RPMI7951 (cell line): ENCODE results near the gene SWSAP1. TPM values are rescaled to one million over a fixed set of nuclear protein-coding genes. Genes with fewer than 3 reads are reported as not detected.
"Not testable (repeated sequence)": the region's sequence is repeated elsewhere in the genome, so short reads cannot be mapped to it uniquely, and the experiment has no call there.

ENCODE experiments used
- DNase-seq: peaks from one replicate; pipeline ENCODE4 v3.0.0-alpha.2; 2012; ENCODE audit warnings: low read depth
- total RNA-seq: library from RNA; depleted of rRNA; stranded (reverse); fragments of >200 nt; shearing (Covaris generic); gene quantifications from 2 replicates; pipeline ENCODE4 v1.2.3, GENCODE V29; 2014

The SWSAP1 gene
- total RNA-seq, 1 experiment from 2014 or later = 2.0 TPM

DNA sequence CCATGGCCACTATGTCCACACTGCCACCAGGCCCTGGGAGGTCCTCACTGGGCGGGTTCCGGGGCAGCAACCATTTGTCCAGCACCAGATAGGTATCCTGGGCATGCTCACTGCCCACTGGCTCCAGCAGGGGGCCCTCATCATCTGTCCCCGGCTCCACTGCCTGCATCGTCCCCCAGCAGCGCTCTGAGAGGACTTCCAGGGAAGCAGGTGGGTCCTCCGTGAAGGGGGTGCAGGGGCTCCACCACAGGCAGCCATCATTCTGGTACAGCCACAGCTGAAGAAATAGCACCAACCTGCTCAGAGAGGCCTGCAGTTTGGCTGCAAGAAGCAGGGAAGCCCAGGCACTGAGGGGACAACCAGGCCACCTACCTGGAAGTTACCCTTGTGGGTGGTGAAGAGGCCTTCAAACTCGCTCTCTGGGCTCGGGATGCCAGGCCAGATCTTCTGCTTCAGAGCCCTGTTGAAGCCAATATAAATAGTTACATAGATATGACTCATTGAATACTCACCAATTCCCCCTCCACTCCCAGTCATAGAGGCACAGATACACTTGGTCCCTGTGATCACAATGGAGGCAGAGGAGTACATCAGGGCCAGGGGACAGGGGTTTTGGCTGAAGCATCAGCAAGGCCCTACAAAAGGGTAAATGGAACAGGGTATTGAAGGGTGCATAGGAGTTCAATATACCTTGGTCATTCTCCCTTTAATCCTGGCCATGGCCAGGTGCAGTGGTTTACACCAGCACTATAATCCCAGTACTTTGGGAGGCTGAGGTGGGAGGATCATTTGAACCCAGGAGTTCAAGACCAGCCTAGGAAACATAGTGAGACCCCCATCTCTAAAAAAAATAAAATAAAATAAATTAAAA is 4.1 kb downstream of the SWSAP1 start:
- DNase-seq = peak; percentile 83

DNA sequence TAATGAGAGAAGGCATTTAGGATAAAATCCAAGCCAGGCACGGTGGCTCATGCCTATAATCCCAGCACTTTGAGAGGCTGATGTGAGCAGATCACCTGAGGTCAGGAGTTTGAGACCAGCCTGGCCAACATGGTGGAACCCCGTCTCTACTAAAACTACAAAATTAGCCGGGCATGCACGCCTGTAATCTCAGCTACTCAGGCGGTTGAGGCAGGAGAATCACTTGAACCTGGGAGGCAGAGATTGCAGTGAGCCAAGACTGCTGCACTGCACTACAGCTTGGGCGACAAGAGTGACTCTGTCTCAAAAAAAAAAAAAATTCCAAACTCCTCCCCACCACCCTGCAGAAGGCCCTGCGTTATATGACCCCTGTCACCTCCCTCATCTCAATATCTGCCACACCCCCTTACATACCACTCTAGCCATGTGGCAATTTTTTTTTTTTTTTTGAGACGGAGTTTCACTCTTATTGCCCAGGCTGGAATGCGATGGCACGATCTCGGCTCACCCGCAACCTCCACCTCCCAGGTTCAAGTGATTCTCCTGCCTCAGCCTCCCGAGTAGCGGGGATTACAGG is 4.9 kb downstream of the SWSAP1 start:
- not testable (repeated sequence) for DNase-seq

DNA sequence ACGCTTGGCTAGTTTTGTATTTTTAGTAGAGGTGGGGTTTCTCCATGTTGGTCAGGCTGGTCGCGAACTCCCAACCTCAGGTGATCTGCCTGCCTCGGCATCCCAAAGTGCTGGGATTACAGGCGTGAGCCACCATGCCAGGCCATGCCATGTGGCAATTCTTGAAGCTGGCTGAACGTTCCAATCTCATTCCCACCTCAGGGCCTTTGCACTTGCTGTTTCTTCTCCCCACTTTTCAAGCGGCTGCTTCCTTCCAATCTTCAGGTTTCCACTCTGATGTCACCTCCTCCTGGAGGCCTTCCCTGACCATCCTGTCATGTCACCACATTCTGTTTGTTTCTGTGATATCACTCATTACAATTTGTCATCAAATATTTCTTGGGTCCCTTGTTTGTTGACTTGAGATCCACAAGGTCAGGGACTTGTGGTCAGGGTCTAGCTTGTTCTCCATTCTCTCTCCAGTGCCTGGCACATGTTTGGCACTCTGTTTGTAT is 5.4 kb downstream of the SWSAP1 start:
- DNase-seq = no peak

DNA sequence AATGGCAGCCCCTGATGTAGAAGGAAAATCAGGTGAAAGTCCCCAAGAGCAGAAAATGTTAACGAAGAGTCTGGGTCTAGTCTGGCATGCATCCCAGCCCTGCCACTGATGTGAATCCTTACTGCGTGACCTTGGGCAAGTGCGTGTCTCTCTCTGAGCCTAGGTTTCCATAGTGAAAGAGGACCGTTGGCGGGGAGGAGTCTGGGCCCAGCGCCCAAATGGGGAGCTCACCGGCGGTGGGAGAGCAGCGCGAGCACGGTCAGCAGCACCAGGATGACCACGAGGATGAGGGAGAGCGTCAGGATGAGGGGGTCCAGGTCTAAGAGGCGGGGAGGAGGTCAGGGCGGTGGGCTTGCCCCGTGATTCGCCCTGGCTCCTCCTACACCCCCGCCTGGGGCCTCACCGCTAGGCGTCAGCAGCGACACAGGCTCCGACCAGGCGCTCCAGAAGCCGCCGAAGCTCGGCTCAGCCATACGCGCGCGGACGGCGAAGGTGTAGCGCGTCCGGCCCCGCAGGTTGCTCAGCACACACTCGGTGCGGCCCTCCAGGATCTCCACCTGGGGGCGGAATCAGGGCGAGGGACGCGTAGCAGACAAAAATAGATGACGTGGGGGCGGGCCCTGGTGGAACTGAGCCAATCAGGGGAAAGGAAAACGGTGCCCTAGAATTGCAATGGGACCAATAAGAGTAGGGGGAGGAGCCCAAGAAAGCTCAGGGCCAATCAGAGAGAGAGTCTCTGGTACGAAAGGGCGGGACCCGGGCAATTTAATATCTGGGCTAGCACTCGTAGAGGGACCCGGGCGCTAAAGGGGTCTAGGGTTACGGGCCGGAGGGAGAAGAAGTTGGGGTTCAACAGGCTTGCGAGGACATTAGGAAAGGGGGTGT is 6.4 kb downstream of the SWSAP1 start:
- peak; percentile 97 for DNase-seq

DNA sequence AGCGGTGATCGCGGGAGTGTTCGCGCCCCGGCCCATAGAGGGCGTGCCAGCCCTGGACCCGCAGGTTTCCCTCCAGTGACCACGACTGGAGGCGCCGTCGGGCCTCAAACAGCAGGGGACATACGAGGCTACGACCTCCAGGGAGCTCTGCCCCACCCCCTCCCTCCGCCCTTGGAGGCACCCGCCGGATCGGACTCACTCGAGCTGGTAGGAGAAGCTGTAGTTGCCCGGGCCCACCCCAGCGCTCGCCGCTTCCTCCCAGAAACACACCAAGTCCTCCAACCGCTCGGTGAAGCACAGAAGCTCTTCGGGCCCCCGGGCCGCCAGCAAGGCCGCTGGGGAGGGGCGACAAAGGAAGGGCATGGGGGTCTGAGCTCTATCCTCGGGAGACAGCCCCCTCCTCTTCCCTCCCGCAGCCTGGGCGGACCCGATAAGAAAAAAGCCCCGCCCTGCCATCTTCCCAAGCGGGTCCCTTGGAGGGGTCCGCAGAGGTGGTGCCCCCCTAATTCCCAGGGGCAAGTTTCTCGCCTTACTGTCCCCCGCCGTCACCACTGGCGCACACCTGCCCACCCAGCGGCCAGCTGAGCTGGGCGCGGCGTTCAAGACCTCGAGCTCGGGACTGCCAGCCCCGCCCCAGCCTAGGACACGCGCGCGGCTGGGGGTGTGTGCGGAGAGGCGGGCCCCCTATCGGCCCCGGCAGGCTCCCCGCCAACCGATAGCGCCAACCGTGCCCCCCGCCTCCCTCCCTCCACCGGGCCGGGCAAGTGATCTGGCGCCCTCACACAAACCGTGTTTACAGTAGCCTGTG is 8.6 kb downstream of the SWSAP1 start:
- peak; percentile 42 for DNase-seq

DNA sequence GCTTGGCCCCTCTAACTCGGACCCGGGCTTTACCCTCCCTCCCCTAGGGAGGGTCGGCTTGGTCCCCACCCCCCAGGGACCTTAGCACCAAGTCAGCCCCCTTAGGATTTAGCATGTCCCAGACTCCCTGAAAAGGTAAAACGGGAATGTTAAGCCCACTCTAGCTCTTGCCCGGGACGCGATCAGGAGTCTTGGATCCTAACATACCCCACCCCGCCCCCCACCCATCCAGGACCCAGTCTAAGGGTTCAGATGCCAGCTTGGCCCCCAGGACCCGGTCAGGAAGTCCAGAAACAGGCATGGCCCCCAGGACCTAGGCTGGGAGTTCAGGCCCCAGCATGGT is 9.2 kb downstream of the SWSAP1 start:
- DNase-seq = no peak

DNA sequence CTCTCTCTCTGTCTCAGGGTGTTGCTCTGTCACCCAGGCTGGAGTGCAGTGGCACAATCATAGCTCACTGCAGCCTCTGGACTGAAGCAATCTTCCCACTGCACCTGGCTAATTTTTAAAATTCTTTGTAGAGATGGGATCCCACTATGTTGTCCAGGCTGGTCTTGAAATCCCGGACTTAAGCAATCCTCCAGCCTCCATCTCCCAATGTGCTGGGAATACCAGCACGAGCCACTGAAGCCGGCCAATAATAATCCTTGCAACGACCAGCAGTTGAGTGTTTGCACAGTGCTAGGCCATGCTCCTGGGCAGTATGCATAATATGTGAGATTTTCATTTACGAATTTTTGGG is 10.3 kb downstream of the SWSAP1 start:
- no peak for DNase-seq

DNA sequence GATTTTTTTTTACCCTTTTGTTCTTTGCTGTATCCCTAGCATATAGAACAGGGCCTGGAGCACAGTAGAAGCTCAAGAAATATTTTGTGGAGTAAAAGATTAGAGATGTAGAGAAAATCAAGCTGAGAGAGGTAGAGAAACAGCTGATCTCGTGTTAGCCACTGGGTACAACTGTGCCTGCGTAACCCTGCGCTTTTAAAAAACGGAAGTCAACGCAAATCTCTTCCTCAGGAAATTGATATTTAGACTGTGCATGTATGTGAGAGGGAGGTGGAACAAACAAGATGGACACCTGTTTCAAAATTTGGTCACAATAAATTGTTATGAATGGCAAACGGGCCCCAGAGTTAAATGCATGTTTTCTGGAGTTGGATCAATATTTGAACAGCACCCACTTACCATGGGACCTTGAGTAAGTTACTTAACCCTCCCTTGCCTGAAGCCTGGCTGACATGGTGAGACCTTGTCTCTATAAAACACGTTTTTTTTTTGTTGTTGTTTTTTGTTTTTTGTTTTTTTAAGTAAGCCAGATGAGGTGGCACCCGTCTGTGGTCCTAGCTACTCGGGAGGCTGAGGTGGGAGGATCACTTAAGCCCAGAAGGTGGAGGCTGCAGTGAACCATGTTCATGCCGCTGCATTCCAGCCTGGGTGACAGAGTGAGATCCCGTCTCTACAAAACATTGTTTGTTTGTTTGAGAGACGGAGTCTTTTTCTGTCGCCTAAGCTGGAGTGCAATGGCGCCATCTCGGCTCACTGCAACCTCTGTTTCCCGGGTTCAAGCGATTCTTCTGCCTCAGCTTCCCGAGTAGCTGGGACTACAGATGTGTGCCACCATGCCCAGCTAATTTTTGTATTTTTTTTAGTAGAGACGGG is 12.9 kb downstream of the SWSAP1 start:
- no peak for DNase-seq

DNA sequence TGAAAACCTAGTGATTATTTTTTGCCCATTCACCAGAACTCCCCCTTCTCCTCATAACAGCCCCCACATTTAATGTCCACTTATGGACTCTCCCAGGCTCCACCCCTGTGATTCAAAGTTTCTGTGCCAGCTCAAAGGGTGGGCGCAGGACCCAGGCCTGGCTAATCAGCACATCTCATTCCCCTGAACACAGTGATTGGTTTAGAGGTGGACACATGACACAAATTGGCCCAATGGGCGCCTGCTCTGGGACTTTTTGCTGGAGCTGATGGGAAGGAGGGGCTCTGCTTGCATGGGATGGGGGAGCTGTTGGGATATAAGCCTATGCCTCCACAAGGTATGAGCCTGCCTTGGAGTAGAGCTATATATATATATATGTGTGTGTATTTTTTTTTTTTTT is 15.9 kb downstream of the SWSAP1 start:
- DNase-seq = no peak

DNA sequence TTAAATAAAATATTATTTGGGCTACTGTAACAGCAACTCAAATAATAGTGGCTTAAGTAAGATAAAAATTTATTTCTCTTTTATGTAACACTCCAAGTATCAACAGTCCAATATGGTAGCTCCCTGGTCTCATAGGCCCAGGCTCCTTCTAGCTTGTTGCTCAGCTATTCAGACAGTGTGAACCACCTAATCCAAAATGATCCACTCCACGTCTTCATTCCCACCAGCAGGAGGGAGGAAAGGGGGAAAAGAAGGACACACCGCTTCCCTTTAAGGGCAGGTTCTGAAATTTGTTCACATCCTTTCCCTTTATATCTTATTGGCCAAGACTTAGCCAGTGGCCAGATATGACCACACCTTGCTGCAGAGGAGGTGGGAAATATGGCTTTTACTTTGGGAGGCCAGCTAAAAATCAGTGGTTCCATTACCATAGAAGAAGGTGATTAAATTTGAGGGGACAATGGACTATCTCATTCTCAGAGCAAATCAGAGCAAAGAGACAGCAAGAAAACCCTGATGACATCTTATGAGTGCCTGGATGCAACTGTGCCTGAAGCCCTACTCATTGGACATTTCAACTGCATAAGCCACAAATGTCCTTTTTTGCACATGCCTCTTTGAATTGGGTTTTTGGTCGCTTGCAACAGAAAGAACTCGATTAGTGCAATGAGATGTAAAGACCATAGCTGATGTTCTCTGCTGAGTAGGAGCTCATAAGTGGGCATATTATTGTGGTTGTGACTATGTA is 16.6 kb downstream of the SWSAP1 start:
- no peak for DNase-seq

DNA sequence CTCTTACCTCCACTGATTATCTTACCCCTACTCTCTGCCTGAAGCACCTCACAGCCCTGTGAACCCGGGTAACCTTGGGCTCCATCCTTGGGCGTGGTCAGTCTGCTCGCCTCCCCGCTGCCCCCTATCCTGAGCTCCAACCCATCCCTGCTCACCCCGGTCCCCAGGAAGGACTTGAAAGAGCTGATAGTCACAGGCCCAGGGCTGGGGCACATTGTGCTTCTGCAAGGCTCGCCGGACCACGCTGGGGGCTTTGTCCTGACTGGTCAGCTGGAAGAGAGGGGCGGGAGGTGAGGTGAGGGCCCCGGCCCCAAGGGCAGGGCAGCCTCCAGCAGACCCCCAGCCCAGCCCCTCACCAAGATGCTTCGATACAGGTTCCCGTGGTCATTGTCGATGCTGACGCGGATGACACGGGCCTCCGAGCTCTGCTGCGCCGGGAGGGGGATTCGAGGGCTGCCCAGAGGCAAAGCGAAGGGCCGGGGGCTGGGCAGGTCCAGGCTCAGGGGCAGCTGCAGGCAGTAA is 22.7 kb downstream of the SWSAP1 start:
- no peak for DNase-seq

DNA sequence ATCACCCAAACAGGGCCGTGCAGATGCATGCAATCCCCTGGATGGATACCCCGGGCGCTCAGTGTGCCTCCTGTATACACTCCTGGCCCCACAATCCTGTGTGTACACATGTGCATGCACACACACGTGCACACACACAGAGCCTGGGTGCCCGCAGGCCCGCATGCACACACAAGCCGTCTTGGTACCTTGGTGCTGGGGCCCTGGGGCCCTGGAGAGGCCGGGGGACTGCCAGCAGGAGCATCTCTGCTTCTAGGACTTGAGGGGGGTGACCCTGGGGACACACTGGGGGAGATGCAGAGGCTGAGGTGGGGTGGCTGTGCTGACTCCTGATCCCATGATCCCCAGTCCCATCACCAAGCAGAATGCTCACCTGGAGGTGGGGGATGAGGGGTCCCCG is 25.2 kb downstream of the SWSAP1 start:
- no peak for DNase-seq

DNA sequence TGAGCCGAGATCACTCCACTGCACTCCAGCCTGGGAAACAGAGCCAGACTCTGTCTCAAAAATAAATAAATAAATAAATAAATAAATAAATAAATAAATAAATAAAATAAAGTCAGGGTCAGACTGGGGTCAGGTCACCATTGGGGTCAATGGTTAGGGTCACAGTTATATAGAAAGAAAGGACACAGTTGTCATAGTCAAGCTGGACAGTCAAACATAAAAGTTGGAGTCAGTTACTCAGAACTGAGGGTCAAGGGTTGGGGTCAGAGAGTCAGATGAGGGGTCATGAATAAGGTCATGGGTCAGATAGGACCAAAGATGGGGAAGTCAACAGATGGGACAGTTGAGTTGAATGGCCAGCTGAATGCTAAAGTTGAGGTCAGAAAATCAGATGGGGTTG is 26.3 kb downstream of the SWSAP1 start:
- DNase-seq = no peak

DNA sequence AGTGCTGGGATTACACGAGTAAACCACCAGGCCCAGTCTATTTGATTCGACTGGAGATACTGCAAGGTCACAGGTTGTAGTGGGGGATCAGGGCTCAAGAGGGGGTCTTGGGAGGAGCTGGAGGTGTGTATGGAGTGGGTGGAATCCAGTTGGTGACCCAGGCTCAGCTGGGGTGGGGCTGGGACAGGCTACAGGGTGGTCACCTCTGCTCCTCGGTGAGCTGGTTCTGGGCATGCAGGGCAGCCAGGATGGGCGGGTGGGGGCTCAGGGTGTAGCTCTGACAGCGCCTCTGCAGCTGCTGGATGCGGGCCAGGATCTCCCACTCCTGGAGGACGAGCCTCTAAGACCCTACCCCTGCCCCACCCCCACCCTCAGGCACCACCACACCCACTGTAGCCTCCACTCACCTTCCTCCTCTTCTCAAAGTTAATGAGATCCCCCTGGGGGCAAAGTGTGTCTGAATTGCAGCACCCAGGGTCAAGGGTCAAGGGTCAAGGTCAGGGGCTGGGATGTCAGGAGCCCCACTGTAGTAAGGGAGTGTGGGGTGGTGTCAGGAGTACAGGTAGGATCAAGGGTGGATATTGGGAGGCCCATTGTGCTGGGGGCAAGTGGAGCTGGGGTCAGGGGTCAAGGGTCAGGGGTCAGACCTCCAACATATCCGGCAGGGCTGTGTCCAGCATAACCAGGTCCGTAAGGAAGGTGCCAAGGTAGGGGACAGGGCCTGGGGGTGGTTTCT is 27.5 kb downstream of the SWSAP1 start:
- no peak for DNase-seq

DNA sequence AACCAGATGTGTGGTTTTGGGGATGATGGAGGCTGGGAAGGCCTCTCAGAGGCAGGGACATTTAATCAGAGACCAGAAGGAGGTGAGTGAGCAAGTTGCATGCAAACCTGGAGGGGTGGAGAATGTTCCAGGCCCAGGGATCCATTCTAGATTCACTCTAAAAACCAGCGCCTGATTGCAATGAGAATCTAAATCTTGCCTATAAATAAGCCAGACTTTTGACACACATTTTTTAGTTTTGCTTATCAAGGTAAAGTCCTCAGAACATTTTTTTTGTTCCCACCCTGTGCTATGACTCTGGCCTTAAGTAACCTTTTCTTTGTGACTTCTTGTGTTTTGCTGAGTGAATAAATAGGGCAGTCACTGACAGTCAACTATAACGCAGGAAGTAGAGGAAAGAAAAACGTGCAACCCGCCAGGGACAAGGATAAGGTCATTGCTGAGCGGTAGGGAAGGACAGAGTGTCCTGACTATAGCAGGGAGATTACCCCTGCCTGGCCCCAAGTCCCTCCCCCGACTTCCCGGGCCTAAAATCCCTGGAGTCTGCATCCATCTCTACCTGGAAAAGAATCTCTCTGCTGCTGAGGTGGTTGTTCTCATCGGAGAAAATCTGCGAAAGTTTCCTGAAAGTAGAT is 30.2 kb downstream of the SWSAP1 start:
- DNase-seq = no peak

DNA sequence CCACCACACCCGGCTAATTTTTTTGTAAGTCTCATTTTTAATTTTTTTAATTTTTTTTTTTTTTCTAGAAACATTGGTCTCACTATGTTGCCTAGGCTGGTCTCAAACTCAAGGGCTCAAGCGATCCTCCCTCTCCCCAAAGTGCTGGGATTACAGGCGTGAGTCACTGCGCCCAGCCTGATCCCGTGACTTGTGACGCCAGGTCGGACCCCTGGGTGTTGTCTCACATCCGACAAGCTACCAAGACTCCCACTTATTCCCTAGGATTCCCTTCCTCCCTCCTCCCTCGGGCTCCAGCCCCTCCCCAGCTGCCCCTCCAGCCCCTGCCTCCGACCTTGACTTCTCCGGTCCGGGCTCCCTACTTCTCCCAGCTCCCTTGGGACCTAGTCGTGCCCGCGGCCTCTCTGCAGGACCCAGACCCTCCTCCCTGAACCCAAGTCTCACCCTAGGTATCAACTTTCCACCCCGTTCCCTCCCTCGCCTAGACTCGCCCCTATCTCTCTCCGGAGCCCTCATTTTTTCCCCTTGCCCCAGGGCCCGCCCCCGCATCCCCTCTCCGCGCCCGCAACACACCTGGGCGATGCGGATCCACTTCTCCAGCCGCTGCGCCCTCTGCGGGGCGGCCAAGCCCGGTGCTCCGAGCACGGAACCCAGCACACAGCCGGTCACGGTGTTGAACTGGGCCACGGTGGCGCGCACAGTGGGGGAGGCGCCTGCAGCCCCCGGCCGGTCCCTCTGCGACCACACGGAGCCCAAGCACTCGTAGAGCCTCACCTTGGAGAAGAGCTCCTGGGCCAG is 31.6 kb downstream of the SWSAP1 start:
- no peak for DNase-seq

DNA sequence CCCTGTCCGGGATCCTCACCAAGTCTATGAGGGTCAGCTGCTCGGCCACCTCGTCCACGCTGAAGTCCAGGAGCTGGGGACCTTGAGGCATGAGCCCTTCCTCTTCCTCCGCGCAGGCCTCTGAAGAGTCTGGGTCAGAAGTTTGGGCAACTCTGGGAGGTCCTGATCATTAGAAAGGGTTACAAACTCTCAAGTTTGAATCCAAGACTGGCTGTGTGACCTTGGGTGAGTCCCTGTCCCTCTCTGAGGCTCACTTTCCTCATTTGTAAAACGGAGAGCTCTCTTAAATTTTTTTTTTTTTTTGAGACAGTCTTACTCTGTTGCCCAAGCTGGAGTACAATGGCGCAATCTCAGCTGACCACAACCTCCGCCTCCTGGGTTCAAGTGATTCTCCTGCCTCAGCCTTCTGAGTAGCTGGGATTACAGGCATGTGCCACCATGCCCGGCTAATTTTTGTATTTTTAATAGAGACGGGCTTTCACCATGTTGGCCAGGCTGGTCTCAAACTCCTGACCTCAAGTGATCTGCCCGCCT is 32.3 kb downstream of the SWSAP1 start:
- DNase-seq = not testable (repeated sequence)
